GM23338 (cell line): ENCODE results near the gene MED12L.

Experiments
- EZH2phosphoT487 ChIP-seq: fragments of 200-600 bp; sonication (generic); IDR thresholded peaks from one replicate; pipeline ENCODE4 v1.8.1; 2018; ENCODE audit warnings: antibody characterized with exemption; ENCODE audit not compliant: unreplicated experiment
- TF ChIP-seq, protein P1 (sequence below), 2 experiments: fragments of 200-600 bp in 1 of 2; sonication (generic) in 1 of 2; conservative IDR thresholded peaks; 2 replicates each; pipeline versions ENCODE4 v1.5.1 to v1.6.1; 2016 to 2017; ENCODE audit warnings: antibody characterized with exemption in 2 of 2, low read depth in 2 of 2, mild to moderate bottlenecking in 2 of 2, moderate library complexity in 1 of 2
- TF ChIP-seq, protein P2 (sequence below): IDR thresholded peaks from one replicate; pipeline ENCODE4 v1.6.1; 2018; ENCODE audit warnings: antibody characterized with exemption; ENCODE audit not compliant: unreplicated experiment

DNA sequence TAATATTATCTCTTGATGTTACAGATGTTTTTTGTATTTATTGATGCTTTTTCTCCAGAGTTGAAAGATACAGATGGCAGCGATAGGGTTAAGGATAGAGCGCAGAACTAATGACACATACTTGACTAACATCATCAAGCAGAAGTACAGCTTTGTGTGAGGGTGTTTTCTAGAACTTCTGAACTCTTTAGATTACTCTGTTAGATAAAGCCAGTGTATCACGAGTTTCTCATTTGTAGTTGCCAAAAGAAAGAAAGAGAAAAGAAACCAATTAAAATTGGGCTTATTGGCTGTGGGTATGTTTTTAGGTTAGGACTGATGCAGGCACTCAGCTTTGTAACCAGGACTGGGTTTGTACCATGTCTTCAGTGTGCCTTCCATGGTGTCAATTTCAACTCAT lies 124.2 kb downstream of the MED12L start:
- no peak for TF ChIP-seq EZH2phosphoT487
- TF ChIP-seq, protein P1, sequence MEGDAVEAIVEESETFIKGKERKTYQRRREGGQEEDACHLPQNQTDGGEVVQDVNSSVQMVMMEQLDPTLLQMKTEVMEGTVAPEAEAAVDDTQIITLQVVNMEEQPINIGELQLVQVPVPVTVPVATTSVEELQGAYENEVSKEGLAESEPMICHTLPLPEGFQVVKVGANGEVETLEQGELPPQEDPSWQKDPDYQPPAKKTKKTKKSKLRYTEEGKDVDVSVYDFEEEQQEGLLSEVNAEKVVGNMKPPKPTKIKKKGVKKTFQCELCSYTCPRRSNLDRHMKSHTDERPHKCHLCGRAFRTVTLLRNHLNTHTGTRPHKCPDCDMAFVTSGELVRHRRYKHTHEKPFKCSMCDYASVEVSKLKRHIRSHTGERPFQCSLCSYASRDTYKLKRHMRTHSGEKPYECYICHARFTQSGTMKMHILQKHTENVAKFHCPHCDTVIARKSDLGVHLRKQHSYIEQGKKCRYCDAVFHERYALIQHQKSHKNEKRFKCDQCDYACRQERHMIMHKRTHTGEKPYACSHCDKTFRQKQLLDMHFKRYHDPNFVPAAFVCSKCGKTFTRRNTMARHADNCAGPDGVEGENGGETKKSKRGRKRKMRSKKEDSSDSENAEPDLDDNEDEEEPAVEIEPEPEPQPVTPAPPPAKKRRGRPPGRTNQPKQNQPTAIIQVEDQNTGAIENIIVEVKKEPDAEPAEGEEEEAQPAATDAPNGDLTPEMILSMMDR (conservative IDR thresholded peaks at IDR 0.05; ENCODE audit: low read depth in 2 of 2) = no peak
- TF ChIP-seq, protein P2, sequence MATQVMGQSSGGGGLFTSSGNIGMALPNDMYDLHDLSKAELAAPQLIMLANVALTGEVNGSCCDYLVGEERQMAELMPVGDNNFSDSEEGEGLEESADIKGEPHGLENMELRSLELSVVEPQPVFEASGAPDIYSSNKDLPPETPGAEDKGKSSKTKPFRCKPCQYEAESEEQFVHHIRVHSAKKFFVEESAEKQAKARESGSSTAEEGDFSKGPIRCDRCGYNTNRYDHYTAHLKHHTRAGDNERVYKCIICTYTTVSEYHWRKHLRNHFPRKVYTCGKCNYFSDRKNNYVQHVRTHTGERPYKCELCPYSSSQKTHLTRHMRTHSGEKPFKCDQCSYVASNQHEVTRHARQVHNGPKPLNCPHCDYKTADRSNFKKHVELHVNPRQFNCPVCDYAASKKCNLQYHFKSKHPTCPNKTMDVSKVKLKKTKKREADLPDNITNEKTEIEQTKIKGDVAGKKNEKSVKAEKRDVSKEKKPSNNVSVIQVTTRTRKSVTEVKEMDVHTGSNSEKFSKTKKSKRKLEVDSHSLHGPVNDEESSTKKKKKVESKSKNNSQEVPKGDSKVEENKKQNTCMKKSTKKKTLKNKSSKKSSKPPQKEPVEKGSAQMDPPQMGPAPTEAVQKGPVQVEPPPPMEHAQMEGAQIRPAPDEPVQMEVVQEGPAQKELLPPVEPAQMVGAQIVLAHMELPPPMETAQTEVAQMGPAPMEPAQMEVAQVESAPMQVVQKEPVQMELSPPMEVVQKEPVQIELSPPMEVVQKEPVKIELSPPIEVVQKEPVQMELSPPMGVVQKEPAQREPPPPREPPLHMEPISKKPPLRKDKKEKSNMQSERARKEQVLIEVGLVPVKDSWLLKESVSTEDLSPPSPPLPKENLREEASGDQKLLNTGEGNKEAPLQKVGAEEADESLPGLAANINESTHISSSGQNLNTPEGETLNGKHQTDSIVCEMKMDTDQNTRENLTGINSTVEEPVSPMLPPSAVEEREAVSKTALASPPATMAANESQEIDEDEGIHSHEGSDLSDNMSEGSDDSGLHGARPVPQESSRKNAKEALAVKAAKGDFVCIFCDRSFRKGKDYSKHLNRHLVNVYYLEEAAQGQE = no peak
